ENCODE measurements around the gene SLC16A8.
"Not testable (repeated sequence)": the region's sequence is repeated elsewhere in the genome, so short reads cannot be mapped to it uniquely, and the experiment has no call there.

The SLC16A8 gene

GRCh38 chr22:38088629-38089473 lies 4.9 kb upstream of the SLC16A8 start:
- DNase-seq (ENCODE audit: low read depth in 1 of 2, low spot score in 1 of 2) = no peak

DNA sequence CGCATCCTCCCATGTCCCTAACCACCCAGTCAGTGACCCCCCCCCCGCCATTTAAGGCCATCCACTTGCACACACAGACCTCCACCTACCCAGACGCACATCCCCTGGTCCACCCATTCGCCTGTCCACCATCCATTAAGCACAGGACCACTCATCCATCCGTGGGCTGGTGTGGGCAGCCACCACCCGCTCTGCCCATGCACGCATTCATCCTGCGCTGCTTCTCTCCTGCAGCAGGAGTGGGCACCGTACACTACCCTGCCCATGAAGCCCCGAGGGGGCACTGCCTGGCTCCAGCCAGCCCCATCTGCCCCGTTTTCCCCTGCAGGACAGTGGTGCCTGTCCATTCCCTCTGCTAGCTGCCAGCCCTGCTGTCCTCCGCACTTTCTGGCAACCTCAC lies 3.9 kb upstream of the SLC16A8 start:
- no peak for DNase-seq (ENCODE audit: low read depth in 1 of 2, low spot score in 1 of 2)

DNA sequence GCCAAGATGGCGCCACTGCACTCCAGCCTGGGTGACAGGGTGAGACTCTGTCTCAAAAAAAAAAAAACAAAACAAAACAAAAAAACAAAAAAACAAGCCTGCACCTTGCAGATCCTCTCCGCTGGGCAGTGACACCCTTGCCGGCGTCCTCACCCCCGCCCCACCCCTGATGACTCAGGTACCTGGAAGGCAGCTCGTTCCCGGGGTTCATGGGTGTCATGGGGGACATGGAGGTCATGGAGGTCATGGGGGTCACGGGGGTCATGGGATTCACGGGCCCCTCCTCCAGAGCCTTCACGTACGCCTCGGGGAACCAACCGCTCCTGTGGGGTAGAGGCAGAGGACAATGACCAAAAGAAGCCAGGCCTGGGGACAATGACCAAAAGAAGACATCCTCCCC lies 3.0 kb upstream of the SLC16A8 start:
- DNase-seq (ENCODE audit: low read depth in 1 of 2, low spot score in 1 of 2) = no peak

- DNase-seq (ENCODE audit: low read depth in 1 of 2, low spot score in 1 of 2) = no peak
Observed at GRCh38 chr22:38086001-38086845, 2.2 kb upstream of the SLC16A8 start.

DNA sequence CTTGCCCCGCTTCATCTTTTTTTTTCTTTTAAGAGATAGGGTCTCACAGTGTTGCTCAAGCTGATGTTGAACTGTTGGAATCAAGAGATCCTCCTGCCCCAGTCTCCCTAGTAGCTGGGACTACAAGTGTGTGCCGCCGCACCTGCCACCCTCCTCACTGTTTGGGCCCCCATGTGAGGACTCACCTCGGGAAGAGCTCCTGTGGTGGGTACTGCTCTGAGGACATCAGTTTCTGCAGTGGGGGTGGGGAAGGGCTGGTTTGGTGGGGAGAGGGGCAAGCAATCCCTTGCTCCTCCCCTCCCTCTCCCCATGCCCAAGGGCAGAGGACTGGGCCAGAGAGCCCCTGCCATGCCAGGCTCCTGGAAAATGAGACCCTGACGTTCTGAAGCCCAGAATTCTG lies 1.5 kb upstream of the SLC16A8 start:
- no peak for DNase-seq (ENCODE audit: low read depth in 1 of 2, low spot score in 1 of 2)

GRCh38 chr22:38085056-38085455 lies 1.1 kb upstream of the SLC16A8 start:
- no peak for DNase-seq (ENCODE audit: low read depth in 1 of 2, low spot score in 1 of 2)

GRCh38 chr22:38082986-38083710 lies 836 bp downstream of the SLC16A8 start:
- no peak for DNase-seq (ENCODE audit: low read depth in 1 of 2, low spot score in 1 of 2)

DNA sequence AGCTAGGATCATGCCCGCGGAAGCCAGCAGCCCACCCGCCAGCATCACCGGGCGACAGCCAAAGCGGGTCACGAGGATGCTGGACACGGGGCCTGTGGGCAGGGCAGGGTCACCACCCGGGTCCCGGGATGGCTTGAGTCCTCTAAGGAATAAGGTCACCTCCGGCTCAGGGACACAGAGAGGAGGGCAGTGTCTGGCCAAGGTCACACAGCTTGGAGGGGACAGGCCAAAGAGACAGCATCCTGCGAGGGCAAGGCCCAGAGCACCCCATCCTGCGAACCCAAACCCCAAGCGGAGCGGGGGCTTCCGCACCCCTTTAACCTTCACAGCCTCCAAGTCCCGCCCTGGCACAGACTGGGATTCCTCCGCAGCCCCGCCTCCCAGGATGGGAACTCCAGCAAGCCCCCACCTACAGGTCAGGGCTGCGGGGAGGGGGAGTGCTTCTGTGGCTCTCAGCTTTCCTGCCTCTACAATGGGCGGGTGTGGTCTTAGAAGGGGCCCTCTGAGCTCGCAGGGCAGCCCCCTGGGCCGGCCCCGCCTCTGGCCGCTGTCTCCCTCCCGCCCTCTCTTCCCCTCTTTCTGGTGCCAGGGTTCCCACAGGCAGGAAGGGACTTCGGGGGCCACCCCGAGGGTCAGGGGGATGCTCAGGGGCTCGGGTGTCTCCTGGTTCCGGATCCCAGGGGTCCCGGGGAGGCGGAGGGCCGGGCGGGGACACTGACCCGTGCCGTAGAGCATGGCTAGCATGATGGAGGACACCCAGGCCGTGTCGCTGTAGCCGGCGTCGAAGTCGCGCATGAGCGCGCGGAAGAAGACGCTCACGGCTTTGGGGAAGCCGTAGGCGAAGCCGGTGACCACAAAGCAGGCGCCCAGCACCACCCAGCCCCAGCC lies 1.8 kb downstream of the SLC16A8 start:
- DNase-seq (ENCODE audit: low read depth in 1 of 2, low spot score in 1 of 2) = no peak

DNA sequence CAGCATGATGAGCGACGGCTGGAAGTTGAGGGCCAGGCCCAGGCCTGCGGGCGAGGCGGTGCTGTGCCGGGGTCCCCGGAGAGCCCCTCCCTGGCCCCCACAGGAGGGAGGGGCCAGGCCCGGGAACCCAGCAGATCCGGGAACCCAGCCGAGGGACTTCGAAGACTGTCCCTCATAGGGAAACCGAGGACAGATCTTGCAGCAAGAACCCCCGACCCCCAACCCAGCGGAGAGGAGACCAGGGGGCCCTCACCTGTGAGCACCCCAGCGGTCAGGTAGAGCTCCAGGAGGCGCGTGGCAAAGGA lies 2.4 kb downstream of the SLC16A8 start:
- no peak for DNase-seq (ENCODE audit: low read depth in 1 of 2, low spot score in 1 of 2)

DNA sequence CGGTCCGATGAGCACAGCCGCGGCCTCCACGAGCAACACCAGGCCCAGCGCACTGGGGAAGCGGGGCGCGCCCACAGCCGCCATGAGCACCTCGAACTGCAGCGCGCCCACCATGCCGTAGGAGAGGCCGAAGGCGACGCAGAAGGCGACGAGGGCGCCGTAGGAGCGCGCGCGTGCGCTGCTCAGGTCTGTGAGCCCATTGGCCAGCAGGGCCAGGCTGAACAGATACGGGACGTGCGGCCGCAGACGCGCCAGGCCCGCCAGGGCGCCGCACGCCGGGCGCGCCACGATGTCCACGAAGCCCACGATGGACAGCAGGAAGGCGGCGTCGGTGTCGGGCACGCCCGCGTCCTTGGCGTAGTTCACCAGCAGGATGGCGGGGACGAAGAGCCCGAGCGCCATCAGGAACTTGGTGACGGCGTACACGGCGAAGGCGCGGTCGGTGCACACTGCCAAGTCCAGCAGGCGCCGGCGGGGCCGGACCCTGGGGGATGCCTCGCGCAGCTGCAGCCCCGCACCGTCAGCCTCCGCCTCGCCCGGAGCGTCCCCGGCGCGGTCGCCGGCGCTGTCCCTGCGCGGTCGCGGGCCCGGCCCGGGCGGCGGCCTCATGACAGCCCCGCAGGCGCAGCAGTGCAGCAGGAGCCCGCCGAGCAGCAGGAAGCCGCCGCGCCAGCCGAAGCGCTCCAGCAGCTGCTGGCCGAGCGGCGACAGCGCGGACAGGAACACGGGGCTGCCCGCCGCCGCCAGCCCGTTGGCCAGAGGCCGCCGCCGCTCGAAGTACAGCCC lies 2.9 kb downstream of the SLC16A8 start:
- DNase-seq (ENCODE audit: low read depth in 1 of 2, low spot score in 1 of 2) = no peak

GRCh38 chr22:38080474-38080849 lies 3.5 kb downstream of the SLC16A8 start:
- DNase-seq (ENCODE audit: low read depth in 1 of 2, low spot score in 1 of 2) = no peak

GRCh38 chr22:38079804-38080203 lies 4.2 kb downstream of the SLC16A8 start:
- no peak for DNase-seq (ENCODE audit: low read depth in 1 of 2, low spot score in 1 of 2)

DNA sequence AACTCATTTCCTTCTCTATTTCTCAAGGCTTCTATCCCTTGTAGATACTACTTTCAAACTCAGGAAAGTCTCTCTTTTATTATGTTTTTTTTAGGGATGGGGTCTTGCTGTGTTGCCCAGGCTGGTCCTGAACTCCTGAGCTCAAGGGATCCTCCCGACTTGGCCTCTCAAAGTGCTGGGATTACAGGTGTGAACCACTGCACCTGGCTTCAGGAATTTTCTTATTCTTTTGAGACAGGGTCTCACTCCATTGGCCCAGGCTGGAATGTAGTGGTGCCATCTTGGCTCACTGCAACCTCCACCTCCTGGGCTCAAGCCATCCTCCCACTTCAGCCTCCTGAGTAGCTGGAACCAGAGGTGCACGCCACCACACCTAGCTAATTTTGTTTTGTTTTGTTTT lies 4.8 kb downstream of the SLC16A8 start:
- not testable (repeated sequence) for DNase-seq (ENCODE audit: low read depth in 1 of 2, low spot score in 1 of 2)

DNA sequence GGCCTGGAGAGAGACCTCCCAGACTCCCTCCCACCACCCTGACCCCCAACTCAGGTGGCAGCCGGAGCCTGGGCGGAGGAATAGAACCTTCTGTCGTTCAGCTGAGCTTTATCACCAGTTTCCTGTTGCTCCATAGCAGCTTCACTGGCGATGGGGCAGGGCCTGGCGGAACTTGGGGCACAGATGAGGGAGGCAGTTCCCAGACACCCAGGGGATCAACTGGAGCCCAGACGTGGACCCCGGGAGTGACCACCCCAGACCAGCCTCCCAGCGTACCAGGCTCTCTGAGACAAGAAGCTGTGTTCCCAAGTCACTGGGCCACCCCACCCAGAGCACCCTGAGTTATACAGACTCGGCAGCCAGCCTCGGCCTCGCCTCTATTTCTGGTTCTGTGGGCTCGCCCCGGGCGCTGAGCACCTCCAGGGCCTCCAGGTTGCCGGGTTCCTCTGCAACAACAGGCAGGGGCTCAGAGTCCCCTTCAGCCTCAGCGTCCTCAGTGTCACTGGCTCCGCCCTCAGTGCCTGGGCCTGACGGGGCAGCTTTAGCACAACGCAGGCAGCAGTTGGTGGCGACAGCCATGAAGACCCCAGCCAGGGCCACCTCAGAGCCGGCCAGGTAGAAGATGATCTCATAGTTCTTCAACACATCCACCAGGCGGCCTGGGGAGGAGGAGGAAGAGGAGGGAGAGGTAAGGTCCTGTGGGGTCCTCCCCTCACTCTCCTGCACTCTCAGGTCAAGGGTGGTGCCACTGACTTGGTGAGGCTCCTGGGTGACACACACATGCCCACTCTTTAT lies 5.7 kb downstream of the SLC16A8 start:
- no peak for DNase-seq (ENCODE audit: low read depth in 1 of 2, low spot score in 1 of 2)

- DNase-seq (ENCODE audit: low read depth in 1 of 2, low spot score in 1 of 2) = no peak
Observed at GRCh38 chr22:38077595-38077994, 6.4 kb downstream of the SLC16A8 start.

- no peak for DNase-seq (ENCODE audit: low read depth in 1 of 2, low spot score in 1 of 2)
Observed at GRCh38 chr22:38077096-38077495, 6.9 kb downstream of the SLC16A8 start.

DNA sequence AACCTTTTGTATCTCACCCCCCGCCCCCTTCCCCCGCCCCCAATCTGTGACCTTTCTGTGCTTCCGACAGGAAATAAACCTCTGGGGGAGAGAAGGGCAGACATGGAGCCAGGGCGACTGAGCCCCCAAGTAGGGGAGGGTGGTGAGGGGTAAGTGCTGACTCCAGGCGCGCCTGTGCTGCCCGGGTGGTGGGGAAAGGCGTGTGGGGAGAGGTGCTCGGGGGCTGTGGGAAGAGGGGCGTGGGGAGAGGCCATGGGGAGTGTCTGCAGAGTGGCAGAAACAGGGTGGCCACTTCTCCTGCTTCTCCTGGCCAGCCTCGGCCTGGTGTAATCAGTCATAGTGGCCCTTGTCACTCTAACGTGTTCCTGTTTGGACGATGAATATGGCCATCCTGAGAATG lies 8.0 kb downstream of the SLC16A8 start:
- DNase-seq (ENCODE audit: low read depth in 1 of 2, low spot score in 1 of 2) = no peak

DNA sequence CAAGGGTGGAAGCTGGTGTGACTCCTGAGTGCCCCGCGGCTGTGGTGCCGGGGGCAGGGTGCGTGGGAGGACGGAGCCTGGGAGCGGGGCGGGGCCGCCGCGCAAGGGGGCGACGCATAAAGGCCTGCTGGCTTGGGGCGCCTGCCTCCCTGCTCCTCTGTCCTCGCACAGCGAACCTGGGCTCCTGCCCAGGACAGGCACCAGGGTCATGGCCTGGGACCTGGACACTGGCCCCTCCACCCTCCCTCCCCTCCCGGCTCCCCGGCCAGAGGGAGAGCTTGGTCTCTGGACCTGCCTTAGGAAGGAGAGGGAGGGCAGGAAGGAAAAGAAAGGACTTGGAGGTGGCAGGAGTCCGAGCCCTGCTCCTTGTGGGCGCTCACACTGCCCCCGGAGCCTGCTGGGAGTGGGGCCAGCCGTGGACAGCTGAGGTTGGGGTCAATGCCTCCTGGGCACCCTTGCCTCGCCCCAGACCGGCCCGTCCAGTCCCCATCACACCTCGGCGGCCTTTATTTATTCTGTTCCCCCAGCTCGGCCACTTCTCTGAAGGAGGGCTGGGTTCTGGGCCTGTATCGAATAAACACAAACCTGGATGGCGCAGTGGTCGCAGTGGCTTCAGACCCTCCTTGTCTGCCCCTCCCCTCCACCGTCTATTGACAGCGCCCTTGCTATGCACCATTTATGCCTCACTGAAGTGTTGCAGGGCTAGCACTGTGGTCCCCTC lies 8.7 kb downstream of the SLC16A8 start:
- DNase-seq (ENCODE audit: low read depth in 1 of 2, low spot score in 1 of 2) = no peak
